ENCODE results near the gene FBXO21. TPM values are rescaled to one million over a fixed set of nuclear protein-coding genes. Genes with fewer than 3 reads are reported as not detected.

Gene FBXO21
- total and polyA plus RNA-seq, 2 donors from 2014 or later = 28.9 to 45.0 TPM

DNA sequence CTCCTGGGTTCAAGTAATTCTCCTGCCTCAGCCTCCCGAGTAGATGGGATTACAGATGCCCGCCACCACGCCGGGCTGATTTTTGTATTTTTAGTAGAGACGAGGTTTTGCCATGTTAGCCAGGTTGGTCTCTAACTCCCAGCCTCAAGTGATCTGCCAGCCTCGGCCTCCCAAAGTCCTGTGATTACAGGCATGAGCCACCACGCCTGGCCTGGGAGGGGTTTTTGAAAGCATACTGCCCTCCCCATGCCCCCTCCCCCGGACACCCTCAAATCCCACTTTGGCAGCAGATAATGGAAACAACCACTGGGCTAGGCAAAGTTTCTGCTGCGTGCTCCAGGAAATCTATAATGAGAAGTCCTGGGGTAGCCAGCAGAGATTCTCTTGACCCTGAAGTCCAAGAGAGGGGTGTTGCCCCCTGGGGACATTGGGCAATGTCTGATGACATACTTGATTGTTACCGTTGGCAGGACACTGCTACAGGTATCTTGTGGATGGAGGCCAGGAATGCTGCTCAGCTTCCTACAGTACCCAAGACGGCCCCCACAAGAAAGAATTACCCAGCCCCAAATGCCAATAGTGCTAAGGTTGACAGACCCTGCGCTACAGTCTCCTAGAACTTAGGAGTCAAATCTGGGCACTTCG is 18.7 kb upstream of the FBXO21 start:
- Histone ChIP-seq H3K9me3 (ENCODE audit: control insufficient read depth in 2 of 3, insufficient read depth in 1 of 3, low read length in 3 of 3) (no peaks in the 10 kb centered on the region), H3K36me3 (ENCODE audit: control insufficient read depth in 2 of 3, insufficient read depth in 3 of 3, low read length in 3 of 3) (no peaks in the 10 kb centered on the region), H3K27me3 (ENCODE audit: control insufficient read depth, insufficient read depth, low read length) (no peaks in the 10 kb centered on the region), H3K4me1 (ENCODE audit: control insufficient read depth in 2 of 3, insufficient read depth in 2 of 3, low read depth in 1 of 3, low read length in 3 of 3) (no peaks in the 10 kb centered on the region), H3K4me3 (ENCODE audit: low read length in 3 of 3) (no peak overlapping the region), H3K9ac (ENCODE audit: low read length in 3 of 3) (no peak overlapping the region), H3K27ac (ENCODE audit: low read depth in 2 of 2, low read length in 2 of 2) (no peak overlapping the region)
- FAIRE-seq = no peak
- no peak for DNase-seq
- TF ChIP-seq, protein P1, sequence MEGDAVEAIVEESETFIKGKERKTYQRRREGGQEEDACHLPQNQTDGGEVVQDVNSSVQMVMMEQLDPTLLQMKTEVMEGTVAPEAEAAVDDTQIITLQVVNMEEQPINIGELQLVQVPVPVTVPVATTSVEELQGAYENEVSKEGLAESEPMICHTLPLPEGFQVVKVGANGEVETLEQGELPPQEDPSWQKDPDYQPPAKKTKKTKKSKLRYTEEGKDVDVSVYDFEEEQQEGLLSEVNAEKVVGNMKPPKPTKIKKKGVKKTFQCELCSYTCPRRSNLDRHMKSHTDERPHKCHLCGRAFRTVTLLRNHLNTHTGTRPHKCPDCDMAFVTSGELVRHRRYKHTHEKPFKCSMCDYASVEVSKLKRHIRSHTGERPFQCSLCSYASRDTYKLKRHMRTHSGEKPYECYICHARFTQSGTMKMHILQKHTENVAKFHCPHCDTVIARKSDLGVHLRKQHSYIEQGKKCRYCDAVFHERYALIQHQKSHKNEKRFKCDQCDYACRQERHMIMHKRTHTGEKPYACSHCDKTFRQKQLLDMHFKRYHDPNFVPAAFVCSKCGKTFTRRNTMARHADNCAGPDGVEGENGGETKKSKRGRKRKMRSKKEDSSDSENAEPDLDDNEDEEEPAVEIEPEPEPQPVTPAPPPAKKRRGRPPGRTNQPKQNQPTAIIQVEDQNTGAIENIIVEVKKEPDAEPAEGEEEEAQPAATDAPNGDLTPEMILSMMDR (IDR thresholded peaks at IDR 0.05; ENCODE audit: borderline replicate concordance, extremely low read depth, insufficient read depth) = no peak
- intact Hi-C loops (cut with DNase I) = no loop called here

DNA sequence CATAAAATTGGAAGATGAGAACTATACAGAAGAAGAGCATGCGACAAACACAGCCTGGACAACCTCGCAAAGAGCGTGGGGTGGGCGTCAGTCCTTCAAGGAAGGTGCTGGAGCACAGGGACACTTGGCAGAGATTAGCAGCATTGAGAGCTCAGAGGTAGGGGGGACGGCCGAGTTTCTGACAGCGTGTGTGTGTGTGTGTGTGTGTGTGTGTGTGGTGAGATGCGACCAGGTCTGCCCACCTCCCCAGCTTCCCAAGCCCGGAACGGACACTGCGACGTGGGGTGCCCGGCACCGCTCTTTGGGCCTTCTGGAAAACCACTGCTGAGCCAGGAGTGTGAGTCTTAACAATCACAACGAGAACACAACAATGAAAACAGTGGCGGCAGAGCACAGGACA is 17.9 kb upstream of the FBXO21 start:
- Histone ChIP-seq H3K9ac (ENCODE audit: low read length in 3 of 3) (no peak overlapping the region), H3K9me3 (ENCODE audit: control insufficient read depth in 2 of 3, insufficient read depth in 1 of 3, low read length in 3 of 3) (no peaks in the 10 kb centered on the region), H3K36me3 (ENCODE audit: control insufficient read depth in 2 of 3, insufficient read depth in 3 of 3, low read length in 3 of 3) (no peaks in the 10 kb centered on the region), H3K27me3 (ENCODE audit: control insufficient read depth, insufficient read depth, low read length) (no peaks in the 10 kb centered on the region), H3K4me3 (ENCODE audit: low read length in 3 of 3) (no peak overlapping the region), H3K27ac (ENCODE audit: low read depth in 2 of 2, low read length in 2 of 2) (no peak overlapping the region), H3K4me1 (ENCODE audit: control insufficient read depth in 2 of 3, insufficient read depth in 2 of 3, low read depth in 1 of 3, low read length in 3 of 3) (no peaks in the 10 kb centered on the region)
- TF ChIP-seq, protein P1 (IDR thresholded peaks at IDR 0.05; ENCODE audit: borderline replicate concordance, extremely low read depth, insufficient read depth) = no peak
- intact Hi-C loops (cut with DNase I) = no loop called here
- peak in 1 of 5 donors; percentile 32 for DNase-seq
- FAIRE-seq = no peak

DNA sequence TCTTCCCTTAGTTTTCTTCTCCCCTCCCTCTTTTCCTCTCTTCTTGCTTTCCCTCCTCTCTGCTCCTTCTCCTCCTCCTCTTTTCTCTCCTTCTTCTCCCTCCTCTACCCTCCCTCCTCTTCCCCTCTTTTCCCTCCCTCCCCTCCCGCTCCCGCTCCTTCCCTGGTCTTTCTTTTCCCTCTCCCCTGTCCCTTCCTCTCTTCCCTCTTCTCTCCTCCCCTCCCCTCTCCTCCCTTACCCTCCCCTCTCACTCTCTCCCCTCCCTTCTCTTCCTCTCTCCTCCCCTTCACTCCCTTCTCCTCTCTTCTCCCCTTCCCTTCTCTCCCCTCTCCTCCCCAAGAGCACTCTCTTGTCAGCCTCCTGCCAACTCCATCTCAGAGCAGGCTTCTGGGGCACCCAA is 17.4 kb upstream of the FBXO21 start:
- intact Hi-C loops (cut with DNase I) = no loop called here
- Histone ChIP-seq H3K9me3 (ENCODE audit: control insufficient read depth in 2 of 3, insufficient read depth in 1 of 3, low read length in 3 of 3) (no peaks in the 10 kb centered on the region), H3K4me3 (ENCODE audit: low read length in 3 of 3) (no peak overlapping the region), H3K4me1 (ENCODE audit: control insufficient read depth in 2 of 3, insufficient read depth in 2 of 3, low read depth in 1 of 3, low read length in 3 of 3) (no peaks in the 10 kb centered on the region), H3K27me3 (ENCODE audit: control insufficient read depth, insufficient read depth, low read length) (no peaks in the 10 kb centered on the region), H3K9ac (ENCODE audit: low read length in 3 of 3) (no peak overlapping the region), H3K36me3 (ENCODE audit: control insufficient read depth in 2 of 3, insufficient read depth in 3 of 3, low read length in 3 of 3) (no peaks in the 10 kb centered on the region), H3K27ac (ENCODE audit: low read depth in 2 of 2, low read length in 2 of 2) (no peak overlapping the region)
- FAIRE-seq (no peak), DNase-seq (peak in 1 of 5 donors; percentile 12)
- TF ChIP-seq, protein P1 (IDR thresholded peaks at IDR 0.05; ENCODE audit: borderline replicate concordance, extremely low read depth, insufficient read depth) = no peak

DNA sequence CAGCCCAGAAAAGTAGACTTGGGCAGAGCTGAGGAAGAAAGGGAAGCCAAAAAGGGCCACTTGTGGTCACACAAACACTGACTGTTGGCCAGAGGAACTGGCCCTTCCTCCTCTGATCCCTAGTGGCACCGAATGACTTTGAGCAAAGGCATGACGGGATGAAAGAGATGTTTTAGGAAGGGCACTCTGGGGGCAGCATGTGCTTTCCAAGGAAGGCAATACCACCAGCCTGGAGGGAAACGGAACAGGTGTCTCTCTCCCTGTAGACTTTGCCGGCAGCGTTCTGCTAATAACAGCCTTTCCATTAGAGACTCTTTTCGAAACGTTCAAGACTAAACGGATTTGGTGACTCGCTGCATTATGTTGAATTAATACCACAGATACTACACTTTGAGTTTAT is 12.3 kb upstream of the FBXO21 start:
- Histone ChIP-seq H3K9ac (ENCODE audit: low read length in 3 of 3) (no peak overlapping the region), H3K4me1 (ENCODE audit: control insufficient read depth in 2 of 3, insufficient read depth in 2 of 3, low read depth in 1 of 3, low read length in 3 of 3) (no peaks in the 10 kb centered on the region), H3K36me3 (ENCODE audit: control insufficient read depth in 2 of 3, insufficient read depth in 3 of 3, low read length in 3 of 3) (no peaks in the 10 kb centered on the region), H3K4me3 (ENCODE audit: low read length in 3 of 3) (no peak overlapping the region), H3K9me3 (ENCODE audit: control insufficient read depth in 2 of 3, insufficient read depth in 1 of 3, low read length in 3 of 3) (no peaks in the 10 kb centered on the region), H3K27ac (ENCODE audit: low read depth in 2 of 2, low read length in 2 of 2) (no peak overlapping the region), H3K27me3 (ENCODE audit: control insufficient read depth, insufficient read depth, low read length) (no peaks in the 10 kb centered on the region)
- no peak for FAIRE-seq
- TF ChIP-seq, protein P1 (IDR thresholded peaks at IDR 0.05; ENCODE audit: borderline replicate concordance, extremely low read depth, insufficient read depth) = no peak
- no peak for DNase-seq
- intact Hi-C loops (cut with DNase I) = no loop called here
